ENCODE data around the gene VEGFD. TPM values are rescaled to one million over a fixed set of nuclear protein-coding genes. Genes with fewer than 3 reads are reported as not detected.

The VEGFD gene
- total RNA-seq, 1 experiment from 2014 or later, result 0.62 TPM

GRCh38 chrX:15395789-15396188 is 11.6 kb upstream of the VEGFD start:
- no peak for DNase-seq (ENCODE audit: low spot score)
- Histone ChIP-seq H3K9me3 (ENCODE audit: low read depth, low read length, poor library complexity, severe bottlenecking) (no peaks in the 10 kb centered on the region), H3K4me1 (ENCODE audit: insufficient read depth, low read length, poor library complexity, severe bottlenecking) (peaks cover 3% of the 10 kb centered on the region), H3K36me3 (ENCODE audit: insufficient read depth, low read length, poor library complexity, severe bottlenecking) (no peaks in the 10 kb centered on the region), H3K4me3 (ENCODE audit: low read depth, low read length, poor library complexity, severe bottlenecking) (no peak overlapping the region), H3K27me3 (replicated peaks; ENCODE audit: insufficient read depth, low read depth, low read length, poor library complexity) (no peaks in the 10 kb centered on the region), H3K27ac (ENCODE audit: low read depth, low read length, poor library complexity, severe bottlenecking) (no peak overlapping the region)
- ChIA-PET CTCF (no interaction called here), POLR2A (ENCODE audit: low non-redundant PET) (no interaction called here)
- BruUV-seq (replicated peaks), result no TSS peak
- no peak for TF ChIP-seq EZH2 (IDR thresholded peaks at IDR 0.05; ENCODE audit: borderline replicate concordance, low read depth, low read length, poor library complexity, severe bottlenecking)
- no peak for TF ChIP-seq CTCF (conservative IDR thresholded peaks at IDR 0.05; ENCODE audit: low read depth, low read length)
- intact Hi-C loops (cut with micrococcal nuclease; ENCODE audit: unreplicated experiment), result no loop called here

GRCh38 chrX:15391850-15392249 is 7.6 kb upstream of the VEGFD start:
- intact Hi-C loops (cut with micrococcal nuclease; ENCODE audit: unreplicated experiment), result no loop called here
- no peak for DNase-seq (ENCODE audit: low spot score)
- no peak overlapping the region for H3K27ac ChIP-seq (ENCODE audit: low read depth, low read length, poor library complexity, severe bottlenecking)
- no peaks in the 10 kb centered on the region for H3K36me3 ChIP-seq (ENCODE audit: insufficient read depth, low read length, poor library complexity, severe bottlenecking)
- ChIA-PET POLR2A (ENCODE audit: low non-redundant PET) (no interaction called here), CTCF (no interaction called here)
- BruUV-seq (replicated peaks), result no TSS peak
- H3K4me3 ChIP-seq (ENCODE audit: low read depth, low read length, poor library complexity, severe bottlenecking), result no peak overlapping the region
- no peaks in the 10 kb centered on the region for H3K4me1 ChIP-seq (ENCODE audit: insufficient read depth, low read length, poor library complexity, severe bottlenecking)
- H3K27me3 ChIP-seq (replicated peaks; ENCODE audit: insufficient read depth, low read depth, low read length, poor library complexity), result no peaks in the 10 kb centered on the region
- H3K9me3 ChIP-seq (ENCODE audit: low read depth, low read length, poor library complexity, severe bottlenecking), result no peaks in the 10 kb centered on the region
- TF ChIP-seq CTCF (conservative IDR thresholded peaks at IDR 0.05; ENCODE audit: low read depth, low read length), result no peak
- TF ChIP-seq EZH2 (IDR thresholded peaks at IDR 0.05; ENCODE audit: borderline replicate concordance, low read depth, low read length, poor library complexity, severe bottlenecking), result no peak

- no TSS peak for BruUV-seq (replicated peaks)
- no peaks in the 10 kb centered on the region for H3K4me1 ChIP-seq (ENCODE audit: insufficient read depth, low read length, poor library complexity, severe bottlenecking)
- ChIA-PET CTCF (no interaction called here), POLR2A (ENCODE audit: low non-redundant PET) (no interaction called here)
- no peak overlapping the region for H3K4me3 ChIP-seq (ENCODE audit: low read depth, low read length, poor library complexity, severe bottlenecking)
- peak; percentile 46 for TF ChIP-seq CTCF (conservative IDR thresholded peaks at IDR 0.05; ENCODE audit: low read depth, low read length)
- TF ChIP-seq EZH2 (IDR thresholded peaks at IDR 0.05; ENCODE audit: borderline replicate concordance, low read depth, low read length, poor library complexity, severe bottlenecking), result no peak
- no peaks in the 10 kb centered on the region for H3K9me3 ChIP-seq (ENCODE audit: low read depth, low read length, poor library complexity, severe bottlenecking)
- H3K27ac ChIP-seq (ENCODE audit: low read depth, low read length, poor library complexity, severe bottlenecking), result no peak overlapping the region
- intact Hi-C loops (cut with micrococcal nuclease; ENCODE audit: unreplicated experiment), result no loop called here
- DNase-seq (ENCODE audit: low spot score), result no peak
- no peaks in the 10 kb centered on the region for H3K36me3 ChIP-seq (ENCODE audit: insufficient read depth, low read length, poor library complexity, severe bottlenecking)
- H3K27me3 ChIP-seq (replicated peaks; ENCODE audit: insufficient read depth, low read depth, low read length, poor library complexity), result no peaks in the 10 kb centered on the region
These were observed 1.4 kb downstream of the VEGFD start for GRCh38 chrX:15382813-15383212.

Data from A673 (cell line).